C4-2B (cell line): ENCODE results near the gene HES1.

ENCODE experiments used
- CTCF ChIP-seq: fragments of 450-650 bp; conservative IDR thresholded peaks from 2 replicates; pipeline ENCODE4 v1.5.1; 2017; ENCODE audit warnings: mild to moderate bottlenecking
- ZFX ChIP-seq: fragments of 450-650 bp; IDR thresholded peaks from 2 replicates; pipeline ENCODE4 v1.6.1; 2017

GRCh38 chr3:194154346-194154745, 18.4 kb downstream of the HES1 start:
- TF ChIP-seq CTCF (no peak), ZFX (no peak)
